Measurements from ENCODE around the gene AIFM2. TPM values are rescaled to one million over a fixed set of nuclear protein-coding genes. Genes with fewer than 3 reads are reported as not detected.
"Not testable (repeated sequence)": the region's sequence is repeated elsewhere in the genome, so short reads cannot be mapped to it uniquely, and the experiment has no call there.

AIFM2 gene
- total RNA-seq, 1 donor from 2014 or later, result 3.7 TPM

GRCh38 chr10:70087616-70088307 is 44.9 kb downstream of the AIFM2 start:
- TF ChIP-seq CTCF (conservative IDR thresholded peaks at IDR 0.05; ENCODE audit: low read depth, low read length), result no peak
- no peak for DNase-seq (ENCODE audit: low read depth)
- H3K4me3 ChIP-seq (ENCODE audit: low read depth, low read length), result no peak overlapping the region

GRCh38 chr10:70085975-70086613 is 46.5 kb downstream of the AIFM2 start:
- no peak overlapping the region for H3K4me3 ChIP-seq (ENCODE audit: low read depth, low read length)
- no peak for TF ChIP-seq CTCF (conservative IDR thresholded peaks at IDR 0.05; ENCODE audit: low read depth, low read length)
- no peak for DNase-seq (ENCODE audit: low read depth)

GRCh38 chr10:70084189-70084588 is 48.4 kb downstream of the AIFM2 start:
- no peak for DNase-seq (ENCODE audit: low read depth)
- no peak overlapping the region for H3K4me3 ChIP-seq (ENCODE audit: low read depth, low read length)
- TF ChIP-seq CTCF (conservative IDR thresholded peaks at IDR 0.05; ENCODE audit: low read depth, low read length), result no peak

- DNase-seq (ENCODE audit: low read depth); H3K4me3 ChIP-seq (ENCODE audit: low read depth, low read length): not testable (repeated sequence)
Measured at GRCh38 chr10:70080789-70081188, 51.8 kb downstream of the AIFM2 start.

GRCh38 chr10:70078937-70079336 is 53.7 kb downstream of the AIFM2 start:
- no peak for DNase-seq (ENCODE audit: low read depth)
- TF ChIP-seq CTCF (conservative IDR thresholded peaks at IDR 0.05; ENCODE audit: low read depth, low read length), result no peak
- H3K4me3 ChIP-seq (ENCODE audit: low read depth, low read length), result no peak overlapping the region

GRCh38 chr10:70078329-70078728 is 54.3 kb downstream of the AIFM2 start:
- no peak for DNase-seq (ENCODE audit: low read depth)
- H3K4me3 ChIP-seq (ENCODE audit: low read depth, low read length), result no peak overlapping the region
- TF ChIP-seq CTCF (conservative IDR thresholded peaks at IDR 0.05; ENCODE audit: low read depth, low read length), result no peak

- no peak for DNase-seq (ENCODE audit: low read depth)
- no peak overlapping the region for H3K4me3 ChIP-seq (ENCODE audit: low read depth, low read length)
- TF ChIP-seq CTCF (conservative IDR thresholded peaks at IDR 0.05; ENCODE audit: low read depth, low read length), result no peak
Measured at GRCh38 chr10:70074971-70075370, 57.7 kb downstream of the AIFM2 start.

Measured in epithelial cell of proximal tubule (primary cell).